ENCODE measurements around the gene MROH2A.

GRCh38 chr2:233833345-233833744 lies 55.2 kb downstream of the MROH2A start:
- TF ChIP-seq ZNF766 (CRISPR knock-in tag; conservative IDR thresholded peaks at IDR 0.05) (no peak), ZNF253 (CRISPR knock-in tag; conservative IDR thresholded peaks at IDR 0.05) (no peak), MYC (IDR thresholded peaks at IDR 0.05; ENCODE audit: low read depth, low read length) (no peak), MYC (CRISPR knock-in tag; IDR thresholded peaks at IDR 0.05; ENCODE audit: borderline replicate concordance, low read depth) (no peak), SPI1 (IDR thresholded peaks at IDR 0.05; ENCODE audit: borderline replicate concordance, low read depth, low read length) (no peak), ZBED1 (IDR thresholded peaks at IDR 0.05) (no peak), POLR2A (conservative IDR thresholded peaks at IDR 0.05) (no peak)
